Measurements from ENCODE around the gene RENBP.

Gene RENBP

DNA sequence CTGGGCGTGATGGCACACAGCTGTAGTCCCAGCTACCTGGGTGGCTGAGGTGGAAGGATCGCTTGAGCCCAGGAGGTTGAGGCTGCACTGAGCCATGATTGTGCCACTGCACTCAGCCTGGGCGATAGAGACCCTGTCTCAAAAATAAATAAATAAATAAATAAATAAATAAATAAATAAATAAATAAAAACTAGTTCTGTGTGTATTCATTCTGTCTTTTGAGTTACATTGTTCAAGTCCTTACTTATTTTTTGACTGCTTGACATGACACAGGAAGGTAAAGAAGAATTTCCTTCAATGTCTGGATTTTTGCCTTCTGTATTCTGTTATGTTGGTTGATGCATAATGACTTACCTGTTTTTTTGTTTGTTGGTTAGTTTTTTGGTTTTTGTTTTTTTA is 7.4 kb downstream of the RENBP start (continued):
- TF ChIP-seq ZSCAN23 (tag by site-specific recombination; IDR thresholded peaks at IDR 0.05) (0 out of 2 replicates have a peak, but pooled peaks have one; percentile 45), SALL2 (tag by site-specific recombination; IDR thresholded peaks at IDR 0.05; ENCODE audit: borderline replicate concordance) (no peak), ZNF211 (tag by site-specific recombination; IDR thresholded peaks at IDR 0.05; ENCODE audit: low read depth) (no peak), ZNF404 (tag by site-specific recombination; IDR thresholded peaks at IDR 0.05) (no peak; the same call in none of the 2 replicates), SETDB1 (IDR thresholded peaks at IDR 0.05; ENCODE audit: insufficient read length, low read length) (no peak), OSR2 (tag by site-specific recombination; IDR thresholded peaks at IDR 0.05) (no peak), EGR2 (tag by site-specific recombination; IDR thresholded peaks at IDR 0.05; ENCODE audit: low read depth) (no peak), ZNF214 (tag by site-specific recombination; IDR thresholded peaks at IDR 0.05; ENCODE audit: borderline replicate concordance) (no peak), ZNF350 (tag by site-specific recombination; IDR thresholded peaks at IDR 0.05) (no peak), ZNF791 (tag by site-specific recombination; IDR thresholded peaks at IDR 0.05) (peak; percentile 72; the same call in 1 of the 2 replicates), ZNF623 (tag by site-specific recombination; IDR thresholded peaks at IDR 0.05) (peak; percentile 86), SCRT2 (tag by site-specific recombination; IDR thresholded peaks at IDR 0.05) (no peak), ZBTB7A (tag by site-specific recombination; IDR thresholded peaks at IDR 0.05; ENCODE audit: low read depth) (no peak), ZNF560 (tag by site-specific recombination; IDR thresholded peaks at IDR 0.05; ENCODE audit: borderline replicate concordance) (no peak; the same call in 1 of the 2 replicates), SCRT1 (tag by site-specific recombination; IDR thresholded peaks at IDR 0.05; ENCODE audit: borderline replicate concordance) (no peak), ZNF140 (tag by site-specific recombination; IDR thresholded peaks at IDR 0.05) (peak; percentile 95), ZNF146 (tag by site-specific recombination; IDR thresholded peaks at IDR 0.05) (no peak; the same call in 1 of the 2 replicates), ZNF544 (tag by site-specific recombination; IDR thresholded peaks at IDR 0.05) (no peak), ZBTB1 (tag by site-specific recombination; IDR thresholded peaks at IDR 0.05) (peak; percentile 69; the same call in 1 of the 2 replicates)
- TF ChIP-seq, protein P1, sequence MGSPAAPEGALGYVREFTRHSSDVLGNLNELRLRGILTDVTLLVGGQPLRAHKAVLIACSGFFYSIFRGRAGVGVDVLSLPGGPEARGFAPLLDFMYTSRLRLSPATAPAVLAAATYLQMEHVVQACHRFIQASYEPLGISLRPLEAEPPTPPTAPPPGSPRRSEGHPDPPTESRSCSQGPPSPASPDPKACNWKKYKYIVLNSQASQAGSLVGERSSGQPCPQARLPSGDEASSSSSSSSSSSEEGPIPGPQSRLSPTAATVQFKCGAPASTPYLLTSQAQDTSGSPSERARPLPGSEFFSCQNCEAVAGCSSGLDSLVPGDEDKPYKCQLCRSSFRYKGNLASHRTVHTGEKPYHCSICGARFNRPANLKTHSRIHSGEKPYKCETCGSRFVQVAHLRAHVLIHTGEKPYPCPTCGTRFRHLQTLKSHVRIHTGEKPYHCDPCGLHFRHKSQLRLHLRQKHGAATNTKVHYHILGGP (tag by site-specific recombination; IDR thresholded peaks at IDR 0.05), result no peak
- TF ChIP-seq, protein P2, sequence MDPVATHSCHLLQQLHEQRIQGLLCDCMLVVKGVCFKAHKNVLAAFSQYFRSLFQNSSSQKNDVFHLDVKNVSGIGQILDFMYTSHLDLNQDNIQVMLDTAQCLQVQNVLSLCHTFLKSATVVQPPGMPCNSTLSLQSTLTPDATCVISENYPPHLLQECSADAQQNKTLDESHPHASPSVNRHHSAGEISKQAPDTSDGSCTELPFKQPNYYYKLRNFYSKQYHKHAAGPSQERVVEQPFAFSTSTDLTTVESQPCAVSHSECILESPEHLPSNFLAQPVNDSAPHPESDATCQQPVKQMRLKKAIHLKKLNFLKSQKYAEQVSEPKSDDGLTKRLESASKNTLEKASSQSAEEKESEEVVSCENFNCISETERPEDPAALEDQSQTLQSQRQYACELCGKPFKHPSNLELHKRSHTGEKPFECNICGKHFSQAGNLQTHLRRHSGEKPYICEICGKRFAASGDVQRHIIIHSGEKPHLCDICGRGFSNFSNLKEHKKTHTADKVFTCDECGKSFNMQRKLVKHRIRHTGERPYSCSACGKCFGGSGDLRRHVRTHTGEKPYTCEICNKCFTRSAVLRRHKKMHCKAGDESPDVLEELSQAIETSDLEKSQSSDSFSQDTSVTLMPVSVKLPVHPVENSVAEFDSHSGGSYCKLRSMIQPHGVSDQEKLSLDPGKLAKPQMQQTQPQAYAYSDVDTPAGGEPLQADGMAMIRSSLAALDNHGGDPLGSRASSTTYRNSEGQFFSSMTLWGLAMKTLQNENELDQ (tag by site-specific recombination; IDR thresholded peaks at IDR 0.05; ENCODE audit: low read depth), result no peak
- TF ChIP-seq, protein P3, sequence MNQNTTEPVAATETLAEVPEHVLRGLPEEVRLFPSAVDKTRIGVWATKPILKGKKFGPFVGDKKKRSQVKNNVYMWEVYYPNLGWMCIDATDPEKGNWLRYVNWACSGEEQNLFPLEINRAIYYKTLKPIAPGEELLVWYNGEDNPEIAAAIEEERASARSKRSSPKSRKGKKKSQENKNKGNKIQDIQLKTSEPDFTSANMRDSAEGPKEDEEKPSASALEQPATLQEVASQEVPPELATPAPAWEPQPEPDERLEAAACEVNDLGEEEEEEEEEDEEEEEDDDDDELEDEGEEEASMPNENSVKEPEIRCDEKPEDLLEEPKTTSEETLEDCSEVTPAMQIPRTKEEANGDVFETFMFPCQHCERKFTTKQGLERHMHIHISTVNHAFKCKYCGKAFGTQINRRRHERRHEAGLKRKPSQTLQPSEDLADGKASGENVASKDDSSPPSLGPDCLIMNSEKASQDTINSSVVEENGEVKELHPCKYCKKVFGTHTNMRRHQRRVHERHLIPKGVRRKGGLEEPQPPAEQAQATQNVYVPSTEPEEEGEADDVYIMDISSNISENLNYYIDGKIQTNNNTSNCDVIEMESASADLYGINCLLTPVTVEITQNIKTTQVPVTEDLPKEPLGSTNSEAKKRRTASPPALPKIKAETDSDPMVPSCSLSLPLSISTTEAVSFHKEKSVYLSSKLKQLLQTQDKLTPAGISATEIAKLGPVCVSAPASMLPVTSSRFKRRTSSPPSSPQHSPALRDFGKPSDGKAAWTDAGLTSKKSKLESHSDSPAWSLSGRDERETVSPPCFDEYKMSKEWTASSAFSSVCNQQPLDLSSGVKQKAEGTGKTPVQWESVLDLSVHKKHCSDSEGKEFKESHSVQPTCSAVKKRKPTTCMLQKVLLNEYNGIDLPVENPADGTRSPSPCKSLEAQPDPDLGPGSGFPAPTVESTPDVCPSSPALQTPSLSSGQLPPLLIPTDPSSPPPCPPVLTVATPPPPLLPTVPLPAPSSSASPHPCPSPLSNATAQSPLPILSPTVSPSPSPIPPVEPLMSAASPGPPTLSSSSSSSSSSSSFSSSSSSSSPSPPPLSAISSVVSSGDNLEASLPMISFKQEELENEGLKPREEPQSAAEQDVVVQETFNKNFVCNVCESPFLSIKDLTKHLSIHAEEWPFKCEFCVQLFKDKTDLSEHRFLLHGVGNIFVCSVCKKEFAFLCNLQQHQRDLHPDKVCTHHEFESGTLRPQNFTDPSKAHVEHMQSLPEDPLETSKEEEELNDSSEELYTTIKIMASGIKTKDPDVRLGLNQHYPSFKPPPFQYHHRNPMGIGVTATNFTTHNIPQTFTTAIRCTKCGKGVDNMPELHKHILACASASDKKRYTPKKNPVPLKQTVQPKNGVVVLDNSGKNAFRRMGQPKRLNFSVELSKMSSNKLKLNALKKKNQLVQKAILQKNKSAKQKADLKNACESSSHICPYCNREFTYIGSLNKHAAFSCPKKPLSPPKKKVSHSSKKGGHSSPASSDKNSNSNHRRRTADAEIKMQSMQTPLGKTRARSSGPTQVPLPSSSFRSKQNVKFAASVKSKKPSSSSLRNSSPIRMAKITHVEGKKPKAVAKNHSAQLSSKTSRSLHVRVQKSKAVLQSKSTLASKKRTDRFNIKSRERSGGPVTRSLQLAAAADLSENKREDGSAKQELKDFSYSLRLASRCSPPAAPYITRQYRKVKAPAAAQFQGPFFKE (tag by site-specific recombination; IDR thresholded peaks at IDR 0.05; ENCODE audit: borderline replicate concordance), result no peak
- TF ChIP-seq, protein P4, sequence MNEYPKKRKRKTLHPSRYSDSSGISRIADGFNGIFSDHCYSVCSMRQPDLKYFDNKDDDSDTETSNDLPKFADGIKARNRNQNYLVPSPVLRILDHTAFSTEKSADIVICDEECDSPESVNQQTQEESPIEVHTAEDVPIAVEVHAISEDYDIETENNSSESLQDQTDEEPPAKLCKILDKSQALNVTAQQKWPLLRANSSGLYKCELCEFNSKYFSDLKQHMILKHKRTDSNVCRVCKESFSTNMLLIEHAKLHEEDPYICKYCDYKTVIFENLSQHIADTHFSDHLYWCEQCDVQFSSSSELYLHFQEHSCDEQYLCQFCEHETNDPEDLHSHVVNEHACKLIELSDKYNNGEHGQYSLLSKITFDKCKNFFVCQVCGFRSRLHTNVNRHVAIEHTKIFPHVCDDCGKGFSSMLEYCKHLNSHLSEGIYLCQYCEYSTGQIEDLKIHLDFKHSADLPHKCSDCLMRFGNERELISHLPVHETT (tag by site-specific recombination; IDR thresholded peaks at IDR 0.05), result peak; percentile 48; the same call in 1 of the 2 replicates
- TF ChIP-seq, protein P5, sequence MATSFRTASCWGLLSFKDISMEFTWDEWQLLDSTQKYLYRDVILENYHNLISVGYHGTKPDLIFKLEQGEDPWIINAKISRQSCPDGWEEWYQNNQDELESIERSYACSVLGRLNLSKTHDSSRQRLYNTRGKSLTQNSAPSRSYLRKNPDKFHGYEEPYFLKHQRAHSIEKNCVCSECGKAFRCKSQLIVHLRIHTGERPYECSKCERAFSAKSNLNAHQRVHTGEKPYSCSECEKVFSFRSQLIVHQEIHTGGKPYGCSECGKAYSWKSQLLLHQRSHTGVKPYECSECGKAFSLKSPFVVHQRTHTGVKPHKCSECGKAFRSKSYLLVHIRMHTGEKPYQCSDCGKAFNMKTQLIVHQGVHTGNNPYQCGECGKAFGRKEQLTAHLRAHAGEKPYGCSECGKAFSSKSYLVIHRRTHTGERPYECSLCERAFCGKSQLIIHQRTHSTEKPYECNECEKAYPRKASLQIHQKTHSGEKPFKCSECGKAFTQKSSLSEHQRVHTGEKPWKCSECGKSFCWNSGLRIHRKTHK (tag by site-specific recombination; IDR thresholded peaks at IDR 0.05), result no peak
- TF ChIP-seq, protein P6, sequence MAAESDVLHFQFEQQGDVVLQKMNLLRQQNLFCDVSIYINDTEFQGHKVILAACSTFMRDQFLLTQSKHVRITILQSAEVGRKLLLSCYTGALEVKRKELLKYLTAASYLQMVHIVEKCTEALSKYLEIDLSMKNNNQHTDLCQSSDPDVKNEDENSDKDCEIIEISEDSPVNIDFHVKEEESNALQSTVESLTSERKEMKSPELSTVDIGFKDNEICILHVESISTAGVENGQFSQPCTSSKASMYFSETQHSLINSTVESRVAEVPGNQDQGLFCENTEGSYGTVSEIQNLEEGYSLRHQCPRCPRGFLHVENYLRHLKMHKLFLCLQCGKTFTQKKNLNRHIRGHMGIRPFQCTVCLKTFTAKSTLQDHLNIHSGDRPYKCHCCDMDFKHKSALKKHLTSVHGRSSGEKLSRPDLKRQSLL (tag by site-specific recombination; IDR thresholded peaks at IDR 0.05), result no peak
